Stimulated activated CD4-positive, alpha-beta T cell treated with anti-CD3 and anti-CD28 coated beads, Interleukin-4, amount 100 ng/mL, for 48 hours (primary cell): ENCODE measurements around the gene KBTBD4.
"Not testable (repeated sequence)": the region's sequence is repeated elsewhere in the genome, so short reads cannot be mapped to it uniquely, and the experiment has no call there.

Source experiments
- DNase-seq, 2 donors: peaks; one replicate each; pipeline ENCODE4 v3.0.0-alpha.2; 2020; ENCODE audit warnings: low read depth in 2 of 2

The KBTBD4 gene

DNA sequence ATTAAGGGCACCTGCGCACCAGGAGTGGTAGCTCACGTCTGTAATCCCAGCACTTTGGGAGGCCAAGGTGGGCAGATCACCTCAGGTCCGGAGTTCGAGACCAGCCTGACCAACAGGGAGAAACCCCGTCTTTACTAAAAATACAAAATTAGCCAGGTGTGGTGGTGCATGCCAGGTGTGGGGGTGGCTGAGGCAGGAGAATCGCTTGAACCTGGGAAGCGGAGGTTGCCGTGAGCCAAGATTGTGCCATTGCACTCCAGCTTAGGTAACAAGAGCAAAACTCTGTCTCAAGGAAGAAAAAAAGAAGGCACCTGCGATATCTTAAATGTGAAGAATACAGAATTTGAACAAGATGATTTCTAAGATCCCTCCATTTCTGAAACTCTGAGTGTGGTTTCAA lies 52.7 kb downstream of the KBTBD4 start:
- DNase-seq = not testable (repeated sequence)

DNA sequence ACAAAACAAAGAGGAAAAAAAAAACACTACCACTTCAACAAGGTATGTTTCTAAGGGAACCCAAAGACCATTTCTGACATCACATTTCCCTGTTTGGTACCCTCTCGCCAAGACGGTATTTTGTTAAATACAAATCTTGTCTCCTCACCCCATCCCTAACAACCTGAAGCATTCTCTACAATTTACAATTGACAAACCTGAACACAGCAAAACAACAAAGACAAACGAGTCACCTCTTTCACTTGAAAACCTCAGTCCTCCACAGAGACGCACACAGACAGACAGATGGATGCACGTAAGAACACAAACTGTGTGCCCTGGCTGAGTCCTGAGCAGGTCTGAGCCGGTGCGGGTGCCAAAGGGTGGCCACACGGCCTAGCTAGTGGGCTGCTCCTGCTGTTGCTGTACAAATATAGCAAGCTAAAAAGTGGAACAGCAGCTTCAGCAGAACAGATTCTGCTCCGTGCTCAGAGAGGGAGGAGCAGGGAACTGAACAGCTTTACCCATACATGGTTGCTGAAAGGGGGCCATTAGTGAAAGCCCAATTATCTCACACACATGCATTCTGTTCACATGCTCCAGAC lies 54.4 kb downstream of the KBTBD4 start:
- no peak for DNase-seq

GRCh38 chr11:47523490-47524225 lies 55.1 kb downstream of the KBTBD4 start:
- DNase-seq = no peak
